ENCODE data around the gene CAVIN1.

- no peak for TF ChIP-seq CTCF (IDR thresholded peaks at IDR 0.05)
- TF ChIP-seq POLR2A (IDR thresholded peaks at IDR 0.05): no peak
Measured at GRCh38 chr17:42405076-42405475, 18.0 kb downstream of the CAVIN1 start.

All from heart left ventricle (tissue), 13 donors.